Measurements from ENCODE around the gene NFAM1.

Gene NFAM1

GRCh38 chr22:42450862-42451261 lies 18.7 kb upstream of the NFAM1 start:
- no peaks in the 10 kb centered on the region for H3K9me3 ChIP-seq (ENCODE audit: control insufficient read depth, low read length)
- no peaks in the 10 kb centered on the region for H3K79me2 ChIP-seq

GRCh38 chr22:42446151-42446550 lies 13.9 kb upstream of the NFAM1 start:
- TF ChIP-seq CTCF (IDR thresholded peaks at IDR 0.05) = no peak
- Histone ChIP-seq H3K79me2 (no peaks in the 10 kb centered on the region), H3K4me1 (peaks cover 10% of the 10 kb centered on the region), H3K9me3 (ENCODE audit: control insufficient read depth, low read length) (no peaks in the 10 kb centered on the region), H3K36me3 (ENCODE audit: control insufficient read depth, insufficient read depth, low read length) (no peaks in the 10 kb centered on the region), H3K4me2 (ENCODE audit: low read length) (no peak overlapping the region), H2AFZ (no peak overlapping the region), H3K27ac (no peak overlapping the region), H3K9ac (no peak overlapping the region), H3K27me3 (ENCODE audit: control insufficient read depth, insufficient read depth, low read length) (no peaks in the 10 kb centered on the region), H3K4me3 (ENCODE audit: low read depth, low read length) (no peak overlapping the region)

More at GRCh38 chr22:42450862-42451261, 18.7 kb upstream of the NFAM1 start:
- Histone ChIP-seq H3K4me3 (ENCODE audit: low read depth, low read length) (no peak overlapping the region), H3K27ac (no peak overlapping the region), H3K27me3 (ENCODE audit: control insufficient read depth, insufficient read depth, low read length) (no peaks in the 10 kb centered on the region), H3K36me3 (ENCODE audit: control insufficient read depth, insufficient read depth, low read length) (no peaks in the 10 kb centered on the region), H3K4me1 (no peaks in the 10 kb centered on the region), H2AFZ (no peak overlapping the region), H3K4me2 (ENCODE audit: low read length) (no peak overlapping the region), H3K9ac (no peak overlapping the region)
- TF ChIP-seq CTCF (IDR thresholded peaks at IDR 0.05) = no peak

- Histone ChIP-seq H3K27ac (peak overlapping the region; percentile 77), H3K4me3 (ENCODE audit: low read depth, low read length) (peak overlapping the region; percentile 36)
- TF ChIP-seq CTCF (IDR thresholded peaks at IDR 0.05) = peak; percentile 35
Measured at GRCh38 chr22:42444077-42444904, 12.1 kb upstream of the NFAM1 start.

GRCh38 chr22:42443240-42444076 lies 11.3 kb upstream of the NFAM1 start:
- no peak overlapping the region for H3K9ac ChIP-seq
- TF ChIP-seq CTCF (IDR thresholded peaks at IDR 0.05) = no peak
- H3K4me1 ChIP-seq = peaks cover 10% of the 10 kb centered on the region
- peak overlapping the region; percentile 65 for H3K4me2 ChIP-seq (ENCODE audit: low read length)
- H3K36me3 ChIP-seq (ENCODE audit: control insufficient read depth, insufficient read depth, low read length) = no peaks in the 10 kb centered on the region
- no peaks in the 10 kb centered on the region for H3K9me3 ChIP-seq (ENCODE audit: control insufficient read depth, low read length)
- peak overlapping the region; percentile 36 for H3K4me3 ChIP-seq (ENCODE audit: low read depth, low read length)
- H3K27ac ChIP-seq = peak overlapping the region; percentile 77
- no peaks in the 10 kb centered on the region for H3K27me3 ChIP-seq (ENCODE audit: control insufficient read depth, insufficient read depth, low read length)
- peak overlapping the region; percentile 93 for H2AFZ ChIP-seq
- no peaks in the 10 kb centered on the region for H3K79me2 ChIP-seq

More at GRCh38 chr22:42444077-42444904, 12.1 kb upstream of the NFAM1 start:
- Histone ChIP-seq H2AFZ (peak overlapping the region; percentile 93), H3K36me3 (ENCODE audit: control insufficient read depth, insufficient read depth, low read length) (no peaks in the 10 kb centered on the region), H3K9me3 (ENCODE audit: control insufficient read depth, low read length) (no peaks in the 10 kb centered on the region), H3K4me1 (peaks cover 10% of the 10 kb centered on the region), H3K9ac (no peak overlapping the region), H3K79me2 (no peaks in the 10 kb centered on the region), H3K4me2 (ENCODE audit: low read length) (peak overlapping the region; percentile 65), H3K27me3 (ENCODE audit: control insufficient read depth, insufficient read depth, low read length) (no peaks in the 10 kb centered on the region)
